ENCODE results near the gene CACNA1C. TPM values are rescaled to one million over a fixed set of nuclear protein-coding genes. Genes with fewer than 3 reads are reported as not detected.

Gene CACNA1C
- total RNA-seq, 1 experiment from 2014 or later: 3.7 TPM

- Histone ChIP-seq H3K4me1 (ENCODE audit: insufficient read depth, low read length, poor library complexity, severe bottlenecking) (peaks cover 11% of the 10 kb centered on the region), H3K36me3 (ENCODE audit: insufficient read depth, low read length, poor library complexity, severe bottlenecking) (no peaks in the 10 kb centered on the region), H3K4me3 (ENCODE audit: low read depth, low read length, poor library complexity, severe bottlenecking) (no peak overlapping the region), H3K27me3 (replicated peaks; ENCODE audit: insufficient read depth, low read depth, low read length, poor library complexity) (no peaks in the 10 kb centered on the region), H3K27ac (ENCODE audit: low read depth, low read length, poor library complexity, severe bottlenecking) (no peak overlapping the region), H3K9me3 (ENCODE audit: low read depth, low read length, poor library complexity, severe bottlenecking) (no peaks in the 10 kb centered on the region)
- ChIA-PET CTCF (interaction anchor here (1.3 to 1.4 kb wide), 3 partner anchors 42 to 159 kb away, joined by 3 to 6 read pairs (median 5); no protein-coding TSS in a partner anchor), POLR2A (ENCODE audit: low non-redundant PET) (interaction anchor here (0.7 kb wide), 1 partner anchor 237 kb away, joined by 16 read pairs; no protein-coding TSS in a partner anchor)
- DNase-seq (ENCODE audit: low spot score): no peak
- TF ChIP-seq CTCF (conservative IDR thresholded peaks at IDR 0.05; ENCODE audit: low read depth, low read length) (no peak), EZH2 (IDR thresholded peaks at IDR 0.05; ENCODE audit: borderline replicate concordance, low read depth, low read length, poor library complexity, severe bottlenecking) (no peak)
- BruUV-seq (replicated peaks): no TSS peak
- intact Hi-C loops (cut with micrococcal nuclease; ENCODE audit: unreplicated experiment): no loop called here
These were observed 572.5 kb downstream of the CACNA1C start for GRCh38 chr12:2625289-2625612.

- Histone ChIP-seq H3K27ac (ENCODE audit: low read depth, low read length, poor library complexity, severe bottlenecking) (no peak overlapping the region), H3K27me3 (replicated peaks; ENCODE audit: insufficient read depth, low read depth, low read length, poor library complexity) (no peaks in the 10 kb centered on the region), H3K9me3 (ENCODE audit: low read depth, low read length, poor library complexity, severe bottlenecking) (no peaks in the 10 kb centered on the region), H3K4me1 (ENCODE audit: insufficient read depth, low read length, poor library complexity, severe bottlenecking) (peaks cover 11% of the 10 kb centered on the region), H3K36me3 (ENCODE audit: insufficient read depth, low read length, poor library complexity, severe bottlenecking) (no peaks in the 10 kb centered on the region), H3K4me3 (ENCODE audit: low read depth, low read length, poor library complexity, severe bottlenecking) (no peak overlapping the region)
- ChIA-PET CTCF (no interaction called here), POLR2A (ENCODE audit: low non-redundant PET) (no interaction called here)
- no peak for TF ChIP-seq CTCF (conservative IDR thresholded peaks at IDR 0.05; ENCODE audit: low read depth, low read length)
- TF ChIP-seq EZH2 (IDR thresholded peaks at IDR 0.05; ENCODE audit: borderline replicate concordance, low read depth, low read length, poor library complexity, severe bottlenecking): no peak
- no TSS peak for BruUV-seq (replicated peaks)
- intact Hi-C loops (cut with micrococcal nuclease; ENCODE audit: unreplicated experiment): no loop called here
- no peak for DNase-seq (ENCODE audit: low spot score)
These were observed 574.5 kb downstream of the CACNA1C start for GRCh38 chr12:2627076-2627834.

GRCh38 chr12:2627835-2628191, 575.0 kb downstream of the CACNA1C start:
- Histone ChIP-seq H3K27ac (ENCODE audit: low read depth, low read length, poor library complexity, severe bottlenecking) (no peak overlapping the region), H3K4me3 (ENCODE audit: low read depth, low read length, poor library complexity, severe bottlenecking) (no peak overlapping the region), H3K4me1 (ENCODE audit: insufficient read depth, low read length, poor library complexity, severe bottlenecking) (peaks cover 11% of the 10 kb centered on the region), H3K9me3 (ENCODE audit: low read depth, low read length, poor library complexity, severe bottlenecking) (no peaks in the 10 kb centered on the region), H3K36me3 (ENCODE audit: insufficient read depth, low read length, poor library complexity, severe bottlenecking) (no peaks in the 10 kb centered on the region), H3K27me3 (replicated peaks; ENCODE audit: insufficient read depth, low read depth, low read length, poor library complexity) (no peaks in the 10 kb centered on the region)
- ChIA-PET POLR2A (ENCODE audit: low non-redundant PET) (no interaction called here), CTCF (no interaction called here)
- no TSS peak for BruUV-seq (replicated peaks)
- no peak for DNase-seq (ENCODE audit: low spot score)
- TF ChIP-seq EZH2 (IDR thresholded peaks at IDR 0.05; ENCODE audit: borderline replicate concordance, low read depth, low read length, poor library complexity, severe bottlenecking) (no peak), CTCF (conservative IDR thresholded peaks at IDR 0.05; ENCODE audit: low read depth, low read length) (no peak)
- intact Hi-C loops (cut with micrococcal nuclease; ENCODE audit: unreplicated experiment): no loop called here

Measured in A673 (cell line).